ENCODE data around the gene DNAH2.

DNAH2 gene

DNA sequence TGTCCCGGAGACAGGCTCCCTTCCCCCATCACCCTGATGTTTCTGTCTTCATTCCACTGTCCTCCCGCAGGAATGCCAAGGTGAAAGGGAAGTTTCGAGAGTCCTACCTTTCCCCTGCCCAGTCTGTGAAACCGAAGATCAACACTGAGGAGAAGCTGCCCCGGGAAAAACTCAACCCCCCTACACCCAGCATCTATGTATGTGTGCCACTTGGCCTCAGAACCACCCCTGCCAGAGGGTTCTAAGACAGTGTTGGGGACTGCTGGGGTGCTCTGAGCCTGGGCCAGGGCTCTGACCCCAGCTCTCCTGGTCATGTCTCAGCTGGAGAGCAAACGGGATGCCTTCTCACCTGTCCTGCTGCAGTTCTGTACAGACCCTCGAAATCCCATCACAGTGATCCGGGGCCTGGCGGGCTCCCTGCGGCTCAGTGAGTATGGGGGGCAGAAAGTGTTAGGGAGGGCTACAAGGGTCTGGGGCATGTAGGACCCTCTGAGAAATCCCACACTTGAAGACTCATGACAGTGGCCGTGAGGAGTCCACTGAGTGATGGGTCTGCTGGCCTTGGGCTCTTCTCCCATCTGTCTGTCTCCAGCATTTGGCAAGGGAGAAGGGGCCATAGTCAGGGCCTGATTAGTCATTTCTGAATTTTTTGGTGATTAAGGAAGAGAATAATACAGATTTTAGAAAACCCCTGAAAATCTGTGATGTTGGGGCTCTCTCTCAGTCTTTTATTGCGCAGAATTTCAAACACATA lies 132.4 kb downstream of the DNAH2 start:
- no peak overlapping the region for H3K27ac ChIP-seq (ENCODE audit: low read depth, low read length)
- H3K4me3 ChIP-seq (ENCODE audit: low read length) = no peak overlapping the region
- no peaks in the 10 kb centered on the region for H3K27me3 ChIP-seq (ENCODE audit: control insufficient read depth, insufficient read depth, low read length)
- no peak overlapping the region for H3K9ac ChIP-seq (ENCODE audit: low read length)
- H3K36me3 ChIP-seq (ENCODE audit: control insufficient read depth, insufficient read depth, low read length) = peaks cover 33% of the 10 kb centered on the region
- peaks cover 8% of the 10 kb centered on the region for H3K4me1 ChIP-seq (ENCODE audit: control insufficient read depth, insufficient read depth, low read length)

- Histone ChIP-seq H3K4me1 (ENCODE audit: control insufficient read depth, insufficient read depth, low read length) (no peaks in the 10 kb centered on the region), H3K27me3 (ENCODE audit: control insufficient read depth, insufficient read depth, low read length) (no peaks in the 10 kb centered on the region)
Measured at GRCh38 chr17:7850701-7851437, 133.3 kb downstream of the DNAH2 start.

GRCh38 chr17:7851438-7852261 lies 134.1 kb downstream of the DNAH2 start:
- Histone ChIP-seq H3K36me3 (ENCODE audit: control insufficient read depth, insufficient read depth, low read length) (peaks cover 26% of the 10 kb centered on the region), H3K9ac (ENCODE audit: low read length) (no peak overlapping the region), H3K4me1 (ENCODE audit: control insufficient read depth, insufficient read depth, low read length) (peaks cover 8% of the 10 kb centered on the region), H3K27me3 (ENCODE audit: control insufficient read depth, insufficient read depth, low read length) (no peaks in the 10 kb centered on the region), H3K4me3 (ENCODE audit: low read length) (peak overlapping the region; percentile 22), H3K27ac (ENCODE audit: low read depth, low read length) (peak overlapping the region; percentile 8)

More at GRCh38 chr17:7850701-7851437, 133.3 kb downstream of the DNAH2 start:
- Histone ChIP-seq H3K9ac (ENCODE audit: low read length) (no peak overlapping the region), H3K36me3 (ENCODE audit: control insufficient read depth, insufficient read depth, low read length) (peaks cover 33% of the 10 kb centered on the region), H3K27ac (ENCODE audit: low read depth, low read length) (no peak overlapping the region), H3K4me3 (ENCODE audit: low read length) (peak overlapping the region; percentile 22)

DNA sequence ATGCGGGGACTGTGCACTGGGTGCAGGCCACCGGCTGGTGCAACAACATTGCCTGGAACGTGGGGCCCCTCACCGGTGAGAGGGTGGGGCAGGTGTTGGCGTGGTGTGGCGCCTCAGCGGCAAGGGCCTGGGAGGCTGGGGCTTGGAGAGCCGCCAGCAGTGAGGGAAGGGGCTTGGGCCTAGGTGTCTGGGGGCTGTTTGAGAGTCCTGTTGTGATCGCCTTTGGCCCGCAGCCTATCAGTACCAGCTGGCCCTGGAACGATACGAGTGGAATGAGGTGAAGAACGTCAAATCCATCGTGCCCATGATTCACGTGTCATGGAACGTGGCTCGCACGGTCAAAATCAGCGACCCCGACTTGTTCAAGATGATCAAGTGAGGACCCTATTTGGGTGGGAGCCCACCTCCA lies 134.7 kb downstream of the DNAH2 start:
- no peak overlapping the region for H3K27ac ChIP-seq (ENCODE audit: low read depth, low read length)
- H3K9ac ChIP-seq (ENCODE audit: low read length) = no peak overlapping the region
- no peak overlapping the region for H3K4me3 ChIP-seq (ENCODE audit: low read length)
- no peaks in the 10 kb centered on the region for H3K27me3 ChIP-seq (ENCODE audit: control insufficient read depth, insufficient read depth, low read length)
- H3K4me1 ChIP-seq (ENCODE audit: control insufficient read depth, insufficient read depth, low read length) = peaks cover 8% of the 10 kb centered on the region
- H3K36me3 ChIP-seq (ENCODE audit: control insufficient read depth, insufficient read depth, low read length) = peaks cover 21% of the 10 kb centered on the region

DNA sequence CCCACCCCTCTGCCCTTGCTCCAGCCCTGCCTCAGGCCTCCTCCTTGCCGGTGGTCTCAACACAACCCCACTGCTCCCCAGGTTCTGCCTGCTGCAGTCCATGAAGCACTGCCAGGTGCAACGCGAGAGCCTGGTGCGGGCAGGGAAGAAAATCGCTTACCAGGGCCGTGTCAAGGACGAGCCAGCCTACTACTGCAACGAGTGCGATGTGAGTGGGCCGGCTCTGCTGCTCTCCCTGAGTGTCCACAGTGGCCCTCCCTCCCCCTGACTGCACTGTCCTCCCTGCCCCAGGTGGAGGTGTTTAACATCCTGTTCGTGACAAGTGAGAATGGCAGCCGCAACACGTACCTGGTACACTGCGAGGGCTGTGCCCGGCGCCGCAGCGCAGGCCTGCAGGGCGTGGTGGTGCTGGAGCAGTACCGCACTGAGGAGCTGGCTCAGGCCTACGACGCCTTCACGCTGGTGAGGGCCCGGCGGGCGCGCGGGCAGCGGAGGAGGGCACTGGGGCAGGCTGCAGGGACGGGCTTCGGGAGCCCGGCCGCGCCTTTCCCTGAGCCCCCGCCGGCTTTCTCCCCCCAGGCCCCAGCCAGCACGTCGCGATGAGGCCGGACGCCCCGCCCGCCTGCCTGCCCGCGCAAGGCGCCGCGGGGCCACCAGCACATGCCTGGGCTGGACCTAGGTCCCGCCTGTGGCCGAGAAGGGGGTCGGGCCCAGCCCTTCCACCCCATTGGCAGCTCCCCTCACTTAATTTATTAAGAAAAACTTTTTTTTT lies 135.6 kb downstream of the DNAH2 start:
- H3K4me3 ChIP-seq (ENCODE audit: low read length) = no peak overlapping the region
- peaks cover 21% of the 10 kb centered on the region for H3K36me3 ChIP-seq (ENCODE audit: control insufficient read depth, insufficient read depth, low read length)
- H3K27me3 ChIP-seq (ENCODE audit: control insufficient read depth, insufficient read depth, low read length) = no peaks in the 10 kb centered on the region
- no peak overlapping the region for H3K9ac ChIP-seq (ENCODE audit: low read length)
- no peak overlapping the region for H3K27ac ChIP-seq (ENCODE audit: low read depth, low read length)
- H3K4me1 ChIP-seq (ENCODE audit: control insufficient read depth, insufficient read depth, low read length) = peaks cover 8% of the 10 kb centered on the region

DNA sequence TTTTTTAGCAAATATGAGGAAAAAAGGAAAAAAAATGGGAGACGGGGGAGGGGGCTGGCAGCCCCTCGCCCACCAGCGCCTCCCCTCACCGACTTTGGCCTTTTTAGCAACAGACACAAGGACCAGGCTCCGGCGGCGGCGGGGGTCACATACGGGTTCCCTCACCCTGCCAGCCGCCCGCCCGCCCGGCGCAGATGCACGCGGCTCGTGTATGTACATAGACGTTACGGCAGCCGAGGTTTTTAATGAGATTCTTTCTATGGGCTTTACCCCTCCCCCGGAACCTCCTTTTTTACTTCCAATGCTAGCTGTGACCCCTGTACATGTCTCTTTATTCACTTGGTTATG lies 136.1 kb downstream of the DNAH2 start:
- H3K4me3 ChIP-seq (ENCODE audit: low read length) = no peak overlapping the region
- H3K27ac ChIP-seq (ENCODE audit: low read depth, low read length) = no peak overlapping the region

DNA sequence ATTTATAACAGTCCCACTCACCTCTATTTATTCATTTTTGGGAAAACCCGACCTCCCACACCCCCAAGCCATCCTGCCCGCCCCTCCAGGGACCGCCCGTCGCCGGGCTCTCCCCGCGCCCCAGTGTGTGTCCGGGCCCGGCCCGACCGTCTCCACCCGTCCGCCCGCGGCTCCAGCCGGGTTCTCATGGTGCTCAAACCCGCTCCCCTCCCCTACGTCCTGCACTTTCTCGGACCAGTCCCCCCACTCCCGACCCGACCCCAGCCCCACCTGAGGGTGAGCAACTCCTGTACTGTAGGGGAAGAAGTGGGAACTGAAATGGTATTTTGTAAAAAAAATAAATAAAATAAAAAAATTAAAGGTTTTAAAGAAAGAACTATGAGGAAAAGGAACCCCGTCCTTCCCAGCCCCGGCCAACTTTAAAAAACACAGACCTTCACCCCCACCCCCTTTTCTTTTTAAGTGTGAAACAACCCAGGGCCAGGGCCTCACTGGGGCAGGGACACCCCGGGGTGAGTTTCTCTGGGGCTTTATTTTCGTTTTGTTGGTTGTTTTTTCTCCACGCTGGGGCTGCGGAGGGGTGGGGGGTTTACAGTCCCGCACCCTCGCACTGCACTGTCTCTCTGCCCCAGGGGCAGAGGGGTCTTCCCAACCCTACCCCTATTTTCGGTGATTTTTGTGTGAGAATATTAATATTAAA lies 136.7 kb downstream of the DNAH2 start:
- Histone ChIP-seq H3K4me3 (ENCODE audit: low read length) (no peak overlapping the region), H3K27ac (ENCODE audit: low read depth, low read length) (no peak overlapping the region), H3K4me1 (ENCODE audit: control insufficient read depth, insufficient read depth, low read length) (peaks cover 15% of the 10 kb centered on the region)

More for the DNA sequence above, 136.1 kb downstream of the DNAH2 start:
- H3K36me3 ChIP-seq (ENCODE audit: control insufficient read depth, insufficient read depth, low read length) = peaks cover 21% of the 10 kb centered on the region
- no peak overlapping the region for H3K9ac ChIP-seq (ENCODE audit: low read length)
- H3K4me1 ChIP-seq (ENCODE audit: control insufficient read depth, insufficient read depth, low read length) = peaks cover 10% of the 10 kb centered on the region
- no peaks in the 10 kb centered on the region for H3K27me3 ChIP-seq (ENCODE audit: control insufficient read depth, insufficient read depth, low read length)

DNA sequence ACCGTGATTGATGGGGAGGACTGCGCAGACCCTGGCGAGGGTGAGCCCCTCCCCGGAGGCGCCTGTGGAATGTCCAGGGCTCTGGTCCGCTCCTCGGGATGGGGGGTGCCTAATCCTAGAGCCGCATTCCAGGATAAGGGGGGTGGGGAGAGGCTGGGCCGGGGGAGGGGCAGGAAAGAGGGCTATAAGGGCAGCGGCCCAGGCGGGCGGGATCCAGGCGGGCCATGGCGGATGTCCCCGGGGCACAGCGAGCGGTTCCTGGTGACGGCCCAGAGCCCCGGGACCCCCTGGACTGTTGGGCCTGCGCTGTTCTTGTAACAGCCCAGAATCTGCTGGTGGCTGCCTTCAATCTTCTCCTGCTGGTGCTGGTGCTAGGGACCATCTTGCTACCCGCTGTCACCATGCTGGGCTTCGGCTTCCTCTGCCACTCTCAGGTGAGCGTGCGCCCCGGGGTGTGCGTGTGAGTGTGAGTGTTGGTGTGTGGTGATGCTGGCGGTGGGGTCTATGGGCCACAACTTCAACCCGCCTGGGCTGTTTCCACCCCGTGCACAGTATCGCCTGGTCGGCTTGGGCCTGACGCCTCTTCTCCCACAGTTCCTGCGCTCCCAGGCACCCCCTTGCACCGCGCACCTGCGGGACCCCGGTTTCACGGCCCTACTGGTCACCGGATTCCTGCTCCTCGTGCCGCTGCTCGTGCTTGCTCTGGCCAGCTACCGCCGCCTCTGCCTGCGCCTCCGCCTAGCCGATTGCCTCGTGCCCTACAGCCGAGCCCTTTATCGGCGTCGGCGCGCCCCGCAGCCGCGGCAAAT lies 137.5 kb downstream of the DNAH2 start, which contains the start of gene TMEM88:
Gene TMEM88, plus strand, starts transcription at position 216 of the 809 bp plus-strand sequence. Its CDS starts 9 bp downstream, at position 225.
- peak within 1 kb of the TSS; percentile 3 for H3K27ac ChIP-seq (ENCODE audit: low read depth, low read length)
- H3K4me3 ChIP-seq (ENCODE audit: low read length) = peak within 1 kb of the TSS; percentile 94
- H3K9ac ChIP-seq (ENCODE audit: low read length) = no peak within 1 kb of the TSS
- H3K36me3 ChIP-seq (ENCODE audit: control insufficient read depth, insufficient read depth, low read length) = peaks cover 13% of the 10 kb centered on the region
- H3K27me3 ChIP-seq (ENCODE audit: control insufficient read depth, insufficient read depth, low read length) = no peaks in the 10 kb centered on the region
- peaks cover 15% of the 10 kb centered on the region for H3K4me1 ChIP-seq (ENCODE audit: control insufficient read depth, insufficient read depth, low read length)

More for the DNA sequence above, 136.7 kb downstream of the DNAH2 start:
- no peaks in the 10 kb centered on the region for H3K27me3 ChIP-seq (ENCODE audit: control insufficient read depth, insufficient read depth, low read length)
- H3K9ac ChIP-seq (ENCODE audit: low read length) = no peak overlapping the region
- peaks cover 20% of the 10 kb centered on the region for H3K36me3 ChIP-seq (ENCODE audit: control insufficient read depth, insufficient read depth, low read length)

DNA sequence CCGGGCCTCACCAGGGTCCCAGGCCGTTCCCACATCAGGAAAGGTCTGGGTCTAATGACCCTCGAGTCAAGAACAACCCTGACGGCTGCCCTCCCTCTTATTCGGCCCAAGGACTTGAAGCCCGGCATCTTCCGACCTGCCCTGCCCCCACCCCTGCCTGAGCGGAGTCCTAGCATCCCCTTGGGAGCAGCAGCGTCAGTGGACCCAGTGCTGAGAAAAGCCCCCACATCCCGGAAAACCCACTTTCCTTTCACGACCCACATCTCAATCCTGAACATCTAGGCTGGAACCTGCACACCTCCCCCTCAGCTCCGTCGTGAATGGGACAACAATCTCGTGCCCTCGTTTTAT lies 138.1 kb downstream of the DNAH2 start:
- H3K9ac ChIP-seq (ENCODE audit: low read length) = no peak overlapping the region
- no peaks in the 10 kb centered on the region for H3K27me3 ChIP-seq (ENCODE audit: control insufficient read depth, insufficient read depth, low read length)
- peaks cover 11% of the 10 kb centered on the region for H3K36me3 ChIP-seq (ENCODE audit: control insufficient read depth, insufficient read depth, low read length)
- H3K4me3 ChIP-seq (ENCODE audit: low read length) = peak overlapping the region; percentile 94
- peak overlapping the region; percentile 3 for H3K27ac ChIP-seq (ENCODE audit: low read depth, low read length)
- peaks cover 15% of the 10 kb centered on the region for H3K4me1 ChIP-seq (ENCODE audit: control insufficient read depth, insufficient read depth, low read length)

- peaks cover 15% of the 10 kb centered on the region for H3K4me1 ChIP-seq (ENCODE audit: control insufficient read depth, insufficient read depth, low read length)
- H3K9ac ChIP-seq (ENCODE audit: low read length) = peak overlapping the region; percentile 35
- H3K27me3 ChIP-seq (ENCODE audit: control insufficient read depth, insufficient read depth, low read length) = no peaks in the 10 kb centered on the region
- H3K27ac ChIP-seq (ENCODE audit: low read depth, low read length) = peak overlapping the region; percentile 92
- peak overlapping the region; percentile 94 for H3K4me3 ChIP-seq (ENCODE audit: low read length)
- peaks cover 7% of the 10 kb centered on the region for H3K36me3 ChIP-seq (ENCODE audit: control insufficient read depth, insufficient read depth, low read length)
Measured at GRCh38 chr17:7856011-7856810, 138.7 kb downstream of the DNAH2 start.

All from rectal smooth muscle tissue (tissue), 1 donor.